ENCODE results near the gene RPS6KC1. TPM values are rescaled to one million over a fixed set of nuclear protein-coding genes. Genes with fewer than 3 reads are reported as not detected.
A peak's percentile ranks its signal among the peaks of the same experiment; 100 is the strongest.

RPS6KC1 gene
- total and polyA plus RNA-seq, 2 donors (not counting 3 experiments of a cell fraction or from before 2014, with no cell fraction given) = 5.1 to 18.6 TPM

GRCh38 chr1:213070406-213070805 lies 19.4 kb downstream of the RPS6KC1 start:
- H3K4me3 ChIP-seq (replicated peaks in 1 of 3; ENCODE audit: insufficient read depth in 1 of 3, low read depth in 1 of 3, low read length in 3 of 3) = no peak overlapping the region
- no peak overlapping the region for H3K9ac ChIP-seq (replicated peaks; ENCODE audit: extremely low read depth, insufficient read depth, low read length)
- H3K27me3 ChIP-seq (ENCODE audit: control insufficient read depth in 2 of 2, insufficient read depth in 2 of 2, low read length in 2 of 2) = no peaks in the 10 kb centered on the region
- peak; percentile 61 for FAIRE-seq
- no peaks in the 10 kb centered on the region for H3K9me1 ChIP-seq (replicated peaks; ENCODE audit: control insufficient read depth, extremely low read depth, insufficient read depth, low read length)
- intact Hi-C loops (cut with micrococcal nuclease) = no loop called here
- no peak overlapping the region for H3K27ac ChIP-seq (ENCODE audit: insufficient read depth, low read depth, low read length)
- DNase-seq (ENCODE audit: low read depth, low spot score) = peak; percentile 57
- BruUV-seq (replicated peaks) = no TSS peak
- H4K20me1 ChIP-seq (replicated peaks; ENCODE audit: control insufficient read depth, extremely low read depth, insufficient read depth, low read length) = no peaks in the 10 kb centered on the region
- ChIA-PET CTCF (interaction anchor here (1.5 kb wide), 2 partner anchors 15 to 65 kb away, joined by 3 to 5 read pairs; no protein-coding TSS in a partner anchor), POLR2A (no interaction called here)
- H3K9me3 ChIP-seq (replicated peaks; ENCODE audit: control insufficient read depth, insufficient read depth, low read length) = no peaks in the 10 kb centered on the region
- H3K4me1 ChIP-seq (ENCODE audit: control insufficient read depth, extremely low read depth, insufficient read depth, low read length) = no peaks in the 10 kb centered on the region
- no peak overlapping the region for H3K4me2 ChIP-seq (ENCODE audit: insufficient read depth, low read length)
- H3K36me3 ChIP-seq (ENCODE audit: control insufficient read depth in 2 of 2, extremely low read depth in 1 of 2, insufficient read depth in 2 of 2, low read length in 2 of 2) = no peaks in the 10 kb centered on the region
- dilution Hi-C loops (cut with MboI; ENCODE audit: extremely low pct_ligation_motif_present, low sequenced_read_pairs) = no loop called here
- no peak overlapping the region for H2AFZ ChIP-seq (ENCODE audit: low read depth, low read length)
- H3K79me2 ChIP-seq (ENCODE audit: control insufficient read depth, insufficient read depth, low read length) = peaks cover 4% of the 10 kb centered on the region
- TF ChIP-seq POLR2AphosphoS5 (IDR thresholded peaks at IDR 0.05; ENCODE audit: insufficient read depth, low read depth, low read length) (no peak), EZH2 (IDR thresholded peaks at IDR 0.05; ENCODE audit: borderline replicate concordance, low read depth, low read length, severe bottlenecking) (no peak), CTCF (IDR thresholded peaks at IDR 0.05; ENCODE audit: extremely low read depth in 1 of 2, insufficient read depth in 1 of 2, low read depth in 1 of 2, low read length in 2 of 2) (no peak), JUN (IDR thresholded peaks at IDR 0.05; ENCODE audit: borderline replicate concordance, insufficient read depth, insufficient read length, low read depth) (no peak), POLR2A (IDR thresholded peaks at IDR 0.05; ENCODE audit: low read depth, low read length) (no peak), MYC (IDR thresholded peaks at IDR 0.05; ENCODE audit: low read depth, low read length) (no peak), GATA2 (IDR thresholded peaks at IDR 0.05; ENCODE audit: insufficient read depth, insufficient read length, low read depth, low read length) (no peak), FOS (IDR thresholded peaks at IDR 0.05; ENCODE audit: borderline replicate concordance, insufficient read depth, low read length) (no peak), MAX (IDR thresholded peaks at IDR 0.05; ENCODE audit: insufficient read depth, insufficient read length) (no peak)

Data from endothelial cell of umbilical vein (primary cell).